Muscle layer of colon (tissue), 2 donors: ENCODE data around the gene PDE8B.

Experiments
- H3K27ac ChIP-seq: one replicate; pipeline ENCODE4 v1.7.0; 2013; ENCODE audit warnings: low read depth, mild to moderate bottlenecking, low read length, moderate library complexity
- H3K27me3 ChIP-seq, 2 donors: one replicate each; pipeline ENCODE4 v1.7.0; 2013; ENCODE audit warnings: low read length in 2 of 2, mild to moderate bottlenecking in 2 of 2; ENCODE audit not compliant: insufficient read depth in 2 of 2, control insufficient read depth in 1 of 2
- H3K36me3 ChIP-seq: one replicate; pipeline ENCODE4 v1.7.0; 2013; ENCODE audit warnings: mild to moderate bottlenecking, low read length; ENCODE audit not compliant: insufficient read depth
- H3K4me1 ChIP-seq: one replicate; pipeline ENCODE4 v1.7.0; 2013; ENCODE audit warnings: mild to moderate bottlenecking, low read length; ENCODE audit not compliant: insufficient read depth
- H3K4me3 ChIP-seq, 2 donors: one replicate each; pipeline ENCODE4 v1.7.0; 2013; ENCODE audit warnings: low read length in 2 of 2, low read depth in 1 of 2, mild to moderate bottlenecking in 1 of 2, moderate library complexity in 1 of 2
- H3K9ac ChIP-seq: one replicate; pipeline ENCODE4 v1.7.0; 2013; ENCODE audit warnings: low read length
- H3K9me3 ChIP-seq: one replicate; pipeline ENCODE4 v1.7.0; 2013; ENCODE audit warnings: mild to moderate bottlenecking, low read length
- donor health status: abdominal sarcoma.
- donor health status: Adenocarcinoma of cecum.

The PDE8B gene

GRCh38 chr5:77272206-77272605 is 61.7 kb downstream of the PDE8B start:
- Histone ChIP-seq H3K9ac (no peak overlapping the region), H3K27me3 (no peaks in the 10 kb centered on the region), H3K4me3 (no peak overlapping the region), H3K27ac (no peak overlapping the region), H3K4me1 (no peaks in the 10 kb centered on the region), H3K36me3 (no peaks in the 10 kb centered on the region), H3K9me3 (no peaks in the 10 kb centered on the region)

- Histone ChIP-seq H3K9me3 (no peaks in the 10 kb centered on the region), H3K27me3 (no peaks in the 10 kb centered on the region), H3K4me3 (no peak overlapping the region), H3K36me3 (no peaks in the 10 kb centered on the region), H3K27ac (no peak overlapping the region), H3K4me1 (peaks cover 14% of the 10 kb centered on the region), H3K9ac (no peak overlapping the region)
Measured at GRCh38 chr5:77277759-77278158, 67.3 kb downstream of the PDE8B start.

- H3K27ac ChIP-seq = no peak overlapping the region
- no peak overlapping the region for H3K4me3 ChIP-seq
- H3K27me3 ChIP-seq = no peaks in the 10 kb centered on the region
- peaks cover 14% of the 10 kb centered on the region for H3K4me1 ChIP-seq
- H3K36me3 ChIP-seq = no peaks in the 10 kb centered on the region
- no peaks in the 10 kb centered on the region for H3K9me3 ChIP-seq
- H3K9ac ChIP-seq = no peak overlapping the region
Measured at GRCh38 chr5:77280036-77280435, 69.6 kb downstream of the PDE8B start.

- Histone ChIP-seq H3K4me3 (no peak overlapping the region), H3K27me3 (no peaks in the 10 kb centered on the region), H3K9ac (no peak overlapping the region), H3K4me1 (peaks cover 14% of the 10 kb centered on the region), H3K27ac (no peak overlapping the region), H3K36me3 (no peaks in the 10 kb centered on the region), H3K9me3 (no peaks in the 10 kb centered on the region)
Measured at GRCh38 chr5:77281969-77282336, 71.5 kb downstream of the PDE8B start.

GRCh38 chr5:77282337-77283027 is 72.0 kb downstream of the PDE8B start:
- H3K36me3 ChIP-seq = no peaks in the 10 kb centered on the region
- no peak overlapping the region for H3K9ac ChIP-seq
- H3K27ac ChIP-seq = no peak overlapping the region
- no peaks in the 10 kb centered on the region for H3K9me3 ChIP-seq
- H3K4me3 ChIP-seq = no peak overlapping the region
- H3K4me1 ChIP-seq = peaks cover 14% of the 10 kb centered on the region
- no peaks in the 10 kb centered on the region for H3K27me3 ChIP-seq

GRCh38 chr5:77285251-77285841 is 74.9 kb downstream of the PDE8B start:
- Histone ChIP-seq H3K27ac (no peak overlapping the region), H3K36me3 (no peaks in the 10 kb centered on the region), H3K4me3 (no peak overlapping the region)

GRCh38 chr5:77292026-77292757 is 81.7 kb downstream of the PDE8B start:
- no peak overlapping the region for H3K9ac ChIP-seq
- H3K9me3 ChIP-seq = no peaks in the 10 kb centered on the region
- H3K36me3 ChIP-seq = no peaks in the 10 kb centered on the region
- H3K27me3 ChIP-seq = no peaks in the 10 kb centered on the region
- no peak overlapping the region for H3K27ac ChIP-seq
- H3K4me3 ChIP-seq = no peak overlapping the region
- no peaks in the 10 kb centered on the region for H3K4me1 ChIP-seq

More at GRCh38 chr5:77285251-77285841, 74.9 kb downstream of the PDE8B start:
- Histone ChIP-seq H3K9me3 (no peaks in the 10 kb centered on the region), H3K9ac (no peak overlapping the region), H3K4me1 (peaks cover 14% of the 10 kb centered on the region), H3K27me3 (no peaks in the 10 kb centered on the region)

- Histone ChIP-seq H3K27ac (no peak overlapping the region), H3K4me1 (no peaks in the 10 kb centered on the region), H3K9me3 (no peaks in the 10 kb centered on the region), H3K36me3 (no peaks in the 10 kb centered on the region), H3K9ac (no peak overlapping the region), H3K27me3 (no peaks in the 10 kb centered on the region), H3K4me3 (no peak overlapping the region)
Measured at GRCh38 chr5:77294185-77294584, 83.7 kb downstream of the PDE8B start.

- no peak overlapping the region for H3K4me3 ChIP-seq
- no peaks in the 10 kb centered on the region for H3K27me3 ChIP-seq
- no peak overlapping the region for H3K9ac ChIP-seq
- no peaks in the 10 kb centered on the region for H3K9me3 ChIP-seq
- H3K27ac ChIP-seq = no peak overlapping the region
- no peaks in the 10 kb centered on the region for H3K36me3 ChIP-seq
- H3K4me1 ChIP-seq = no peaks in the 10 kb centered on the region
Measured at GRCh38 chr5:77295863-77296378, 85.4 kb downstream of the PDE8B start.

- Histone ChIP-seq H3K27me3 (no peaks in the 10 kb centered on the region), H3K4me1 (peaks cover 11% of the 10 kb centered on the region), H3K9ac (no peak overlapping the region), H3K4me3 (no peak overlapping the region), H3K27ac (no peak overlapping the region), H3K36me3 (no peaks in the 10 kb centered on the region), H3K9me3 (no peaks in the 10 kb centered on the region)
Measured at GRCh38 chr5:77298146-77298545, 87.7 kb downstream of the PDE8B start.

- Histone ChIP-seq H3K4me3 (no peak overlapping the region), H3K27ac (no peak overlapping the region), H3K9ac (no peak overlapping the region), H3K4me1 (peaks cover 19% of the 10 kb centered on the region), H3K36me3 (no peaks in the 10 kb centered on the region), H3K9me3 (no peaks in the 10 kb centered on the region), H3K27me3 (no peaks in the 10 kb centered on the region)
Measured at GRCh38 chr5:77300451-77300850, 90.0 kb downstream of the PDE8B start.
